Measurements from ENCODE around the gene OASL.

OASL gene

GRCh38 chr12:120988234-120988633 lies 50.8 kb downstream of the OASL start:
- no peak for DNase-seq

- no peak for DNase-seq
These were observed 54.6 kb downstream of the OASL start for GRCh38 chr12:120984351-120984898.

GRCh38 chr12:120983759-120984158 lies 55.3 kb downstream of the OASL start:
- no peak for DNase-seq

- DNase-seq, result no peak
These were observed 56.4 kb downstream of the OASL start for GRCh38 chr12:120982659-120983058.

GRCh38 chr12:120981407-120981941 lies 57.6 kb downstream of the OASL start:
- DNase-seq, result no peak

GRCh38 chr12:120980800-120981368 lies 58.2 kb downstream of the OASL start:
- DNase-seq, result no peak

- DNase-seq, result no peak
These were observed 59.0 kb downstream of the OASL start for GRCh38 chr12:120979862-120980696.

GRCh38 chr12:120979220-120979861 lies 59.7 kb downstream of the OASL start:
- DNase-seq, result no peak

- DNase-seq, result no peak
These were observed 60.5 kb downstream of the OASL start, which contains the start of gene HNF1A for GRCh38 chr12:120978296-120979219. HNF1A (plus strand) TSS chr12:120978543; CDS start chr12:120978769, 226 bp downstream.

- DNase-seq, result no peak
These were observed 61.3 kb downstream of the OASL start for GRCh38 chr12:120977531-120978295.

- DNase-seq, result no peak
These were observed 66.0 kb downstream of the OASL start for GRCh38 chr12:120972870-120973543.

GRCh38 chr12:120971299-120972180 lies 67.5 kb downstream of the OASL start:
- peak; percentile 25 for DNase-seq

GRCh38 chr12:120970310-120970709 lies 68.7 kb downstream of the OASL start:
- DNase-seq, result no peak

Measured in COR-L47 (cell line).